HT1080 (cell line): ENCODE measurements around the gene TRIM6. TPM values are rescaled to one million over a fixed set of nuclear protein-coding genes. Genes with fewer than 3 reads are reported as not detected.

Experiments
- total RNA-seq: library from RNA; depleted of rRNA; stranded (reverse); fragments of >200 nt; shearing (Covaris generic); gene quantifications from 2 replicates; pipeline ENCODE4 v1.2.3, GENCODE V29; 2014; rRNA removed

Gene TRIM6
- total RNA-seq, 1 experiment from 2014 or later = 4.8 TPM

Other genes with a start within 250 kb of the TRIM6 start
- not detected in 2 replicates for gene OR51B6, start 245.1 kb upstream of the TRIM6 start, total RNA-seq
- gene OR51M1, start 212.8 kb upstream of the TRIM6 start, total RNA-seq = not detected in 2 replicates
- gene OR51Q1, start 174.5 kb upstream of the TRIM6 start, total RNA-seq = not detected in 2 replicates
- gene OR51I1, start 155.1 kb upstream of the TRIM6 start, total RNA-seq = 2.9 and 3.1 TPM in 2 replicates
- 0.03 TPM in 1 of 2 replicates, not detected in the other for gene OR51I2, start 147.3 kb upstream of the TRIM6 start, total RNA-seq
- not detected in 2 replicates for gene OR52D1, start 108.0 kb upstream of the TRIM6 start, total RNA-seq
- gene UBQLN3, start 86.7 kb upstream of the TRIM6 start, total RNA-seq = not detected in 2 replicates
- gene UBQLNL, start 79.9 kb upstream of the TRIM6 start, total RNA-seq = 0.07 TPM in 1 of 2 replicates, not detected in the other
- not detected in 2 replicates for gene OR52H1, start 48.1 kb upstream of the TRIM6 start, total RNA-seq
- not detected in 2 replicates for gene OR52B6, start 15.8 kb upstream of the TRIM6 start, total RNA-seq
- 1.9 and 3.6 TPM in 2 replicates for gene TRIM34, start 28.4 kb downstream of the TRIM6 start, total RNA-seq
- gene TRIM5, start 88.4 kb downstream of the TRIM6 start, total RNA-seq = 22.5 and 29.2 TPM in 2 replicates
- 12.3 and 18.4 TPM in 2 replicates for gene TRIM22, start 93.2 kb downstream of the TRIM6 start, total RNA-seq
- not detected in 2 replicates for gene OR56B1, start 139.8 kb downstream of the TRIM6 start, total RNA-seq
- not detected in 2 replicates for gene OR52N4, start 157.6 kb downstream of the TRIM6 start, total RNA-seq
- not detected in 2 replicates for gene OR52N5, start 186.7 kb downstream of the TRIM6 start, total RNA-seq
- not detected in 2 replicates for gene OR52N1, start 194.6 kb downstream of the TRIM6 start, total RNA-seq
- not detected in 2 replicates for gene OR52N2, start 212.3 kb downstream of the TRIM6 start, total RNA-seq
- not detected in 2 replicates for gene OR52E6, start 245.3 kb downstream of the TRIM6 start, total RNA-seq